Smooth muscle cell (in vitro differentiated cells): Measurements from ENCODE around the gene KCTD3. TPM values are rescaled to one million over a fixed set of nuclear protein-coding genes. Genes with fewer than 3 reads are reported as not detected.

Experiments
- DNase-seq: peaks from one replicate; lab custom pipeline; 2025; ENCODE audit not compliant: unreplicated experiment; lab: John Stamatoyannopoulos, UW
- H2AFZ ChIP-seq: fragments of 200-600 bp; sonication (generic); 2 replicates; pipeline ENCODE4 v1.6.0; 2016; ENCODE audit warnings: antibody characterized with exemption, low read depth, mild to moderate bottlenecking
- H3F3A ChIP-seq: fragments of 200-600 bp; sonication (generic); 2 replicates; pipeline ENCODE4 v1.6.0; 2017; ENCODE audit warnings: antibody characterized with exemption, low read depth
- H3K27ac ChIP-seq: fragments of 200-600 bp; sonication (generic); 2 replicates; pipeline ENCODE4 v1.5.1; 2016; ENCODE audit warnings: low read depth, mild to moderate bottlenecking
- H3K27me3 ChIP-seq: fragments of 200-600 bp; sonication (generic); 2 replicates; pipeline ENCODE4 v1.6.1; 2016; ENCODE audit warnings: low read depth, mild to moderate bottlenecking
- H3K36me3 ChIP-seq: fragments of 200-600 bp; sonication (generic); 2 replicates; pipeline ENCODE4 v1.5.1; 2016; ENCODE audit warnings: low read depth
- H3K4me1 ChIP-seq: fragments of 200-600 bp; sonication (generic); 2 replicates; pipeline ENCODE4 v1.5.1; 2016; ENCODE audit warnings: low read depth
- H3K4me2 ChIP-seq: fragments of 200-600 bp; sonication (generic); 2 replicates; pipeline ENCODE4 v1.6.0; 2016; ENCODE audit warnings: mild to moderate bottlenecking
- H3K4me3 ChIP-seq: fragments of 200-600 bp; sonication (generic); 2 replicates; pipeline ENCODE4 v1.5.1; 2016; ENCODE audit warnings: mild to moderate bottlenecking
- H3K79me2 ChIP-seq: fragments of 200-600 bp; sonication (generic); 2 replicates; pipeline ENCODE4 v1.6.0; 2016; ENCODE audit warnings: low read depth, mild to moderate bottlenecking
- H3K9ac ChIP-seq: fragments of 200-600 bp; sonication (generic); 2 replicates; pipeline ENCODE4 v1.6.0; 2016; ENCODE audit warnings: low read depth
- H3K9me3 ChIP-seq: fragments of 200-600 bp; sonication (generic); replicated peaks from 2 replicates; pipeline ENCODE4 v1.5.1; 2016; ENCODE audit warnings: low read depth
- H4K20me1 ChIP-seq: fragments of 200-600 bp; sonication (generic); 2 replicates; pipeline ENCODE4 v1.6.0; 2016; ENCODE audit warnings: low read depth
- WGBS: methylation state at CpG from one replicate; pipeline ENCODE4 v1.1.7; 2016; ENCODE audit warnings: low lambda C conversion rate; 5-methylcytosine and 5-hydroxymethylcytosine counted together
- polyA plus RNA-seq: library from polyadenylated mRNA; unstranded; fragments of >200 nt; fragmentation: Nextera tagmentation; extraction: Ambion mirVana; gene quantifications from 2 replicates; pipeline ENCODE4 v1.2.1, GENCODE V29; 2016
- total RNA-seq: library from RNA; depleted of rRNA; stranded (reverse); fragments of >200 nt; gene quantifications from 2 replicates; pipeline ENCODE4 v1.2.3, GENCODE V29; 2014
- TF ChIP-seq, protein P1 (sequence below): fragments of 200-600 bp; sonication (generic); IDR thresholded peaks from 2 replicates; pipeline ENCODE4 v1.5.1; 2017; ENCODE audit warnings: borderline replicate concordance, mild to moderate bottlenecking, antibody characterized with exemption; ENCODE audit not compliant: insufficient read depth, poor library complexity, severe bottlenecking

KCTD3 gene
- total and polyA plus RNA-seq, 2 experiments from 2014 or later = 15.7 to 33.3 TPM

DNA sequence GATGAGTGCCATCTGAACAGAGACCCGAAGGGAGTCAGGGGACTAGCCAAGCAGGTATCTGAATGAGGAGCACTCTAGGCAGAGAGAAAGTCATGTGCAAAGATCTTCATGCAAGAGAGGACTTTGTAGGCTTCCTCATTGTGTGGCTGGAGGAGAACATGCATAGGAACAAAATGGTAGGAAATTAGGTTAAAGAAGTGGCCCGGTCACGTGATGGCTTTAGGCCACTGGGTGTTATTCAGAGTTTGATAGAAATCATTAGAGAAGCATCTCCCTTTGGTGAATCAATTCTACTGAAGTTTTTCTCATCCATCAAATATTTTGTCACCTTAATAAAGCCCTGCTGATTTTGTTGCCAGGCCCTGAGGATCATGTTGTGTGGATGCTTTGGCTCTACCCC lies 45.8 kb upstream of the KCTD3 start:
- no peak overlapping the region for H2AFZ ChIP-seq
- H3K27me3 ChIP-seq = no peaks in the 10 kb centered on the region
- WGBS = 94% methylated on average over 3 of the region's 3 CpGs
- H3K27ac ChIP-seq = no peak overlapping the region
- no peaks in the 10 kb centered on the region for H3K9me3 ChIP-seq
- H3K4me1 ChIP-seq = no peaks in the 10 kb centered on the region
- DNase-seq = no peak
- no peaks in the 10 kb centered on the region for H3K79me2 ChIP-seq
- no peaks in the 10 kb centered on the region for H3K36me3 ChIP-seq
- TF ChIP-seq, protein P1, sequence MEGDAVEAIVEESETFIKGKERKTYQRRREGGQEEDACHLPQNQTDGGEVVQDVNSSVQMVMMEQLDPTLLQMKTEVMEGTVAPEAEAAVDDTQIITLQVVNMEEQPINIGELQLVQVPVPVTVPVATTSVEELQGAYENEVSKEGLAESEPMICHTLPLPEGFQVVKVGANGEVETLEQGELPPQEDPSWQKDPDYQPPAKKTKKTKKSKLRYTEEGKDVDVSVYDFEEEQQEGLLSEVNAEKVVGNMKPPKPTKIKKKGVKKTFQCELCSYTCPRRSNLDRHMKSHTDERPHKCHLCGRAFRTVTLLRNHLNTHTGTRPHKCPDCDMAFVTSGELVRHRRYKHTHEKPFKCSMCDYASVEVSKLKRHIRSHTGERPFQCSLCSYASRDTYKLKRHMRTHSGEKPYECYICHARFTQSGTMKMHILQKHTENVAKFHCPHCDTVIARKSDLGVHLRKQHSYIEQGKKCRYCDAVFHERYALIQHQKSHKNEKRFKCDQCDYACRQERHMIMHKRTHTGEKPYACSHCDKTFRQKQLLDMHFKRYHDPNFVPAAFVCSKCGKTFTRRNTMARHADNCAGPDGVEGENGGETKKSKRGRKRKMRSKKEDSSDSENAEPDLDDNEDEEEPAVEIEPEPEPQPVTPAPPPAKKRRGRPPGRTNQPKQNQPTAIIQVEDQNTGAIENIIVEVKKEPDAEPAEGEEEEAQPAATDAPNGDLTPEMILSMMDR = no peak
- H4K20me1 ChIP-seq = no peaks in the 10 kb centered on the region
- no peak overlapping the region for H3K4me3 ChIP-seq
- no peak overlapping the region for H3K4me2 ChIP-seq
- H3K9ac ChIP-seq = no peak overlapping the region
- H3F3A ChIP-seq = no peaks in the 10 kb centered on the region

DNA sequence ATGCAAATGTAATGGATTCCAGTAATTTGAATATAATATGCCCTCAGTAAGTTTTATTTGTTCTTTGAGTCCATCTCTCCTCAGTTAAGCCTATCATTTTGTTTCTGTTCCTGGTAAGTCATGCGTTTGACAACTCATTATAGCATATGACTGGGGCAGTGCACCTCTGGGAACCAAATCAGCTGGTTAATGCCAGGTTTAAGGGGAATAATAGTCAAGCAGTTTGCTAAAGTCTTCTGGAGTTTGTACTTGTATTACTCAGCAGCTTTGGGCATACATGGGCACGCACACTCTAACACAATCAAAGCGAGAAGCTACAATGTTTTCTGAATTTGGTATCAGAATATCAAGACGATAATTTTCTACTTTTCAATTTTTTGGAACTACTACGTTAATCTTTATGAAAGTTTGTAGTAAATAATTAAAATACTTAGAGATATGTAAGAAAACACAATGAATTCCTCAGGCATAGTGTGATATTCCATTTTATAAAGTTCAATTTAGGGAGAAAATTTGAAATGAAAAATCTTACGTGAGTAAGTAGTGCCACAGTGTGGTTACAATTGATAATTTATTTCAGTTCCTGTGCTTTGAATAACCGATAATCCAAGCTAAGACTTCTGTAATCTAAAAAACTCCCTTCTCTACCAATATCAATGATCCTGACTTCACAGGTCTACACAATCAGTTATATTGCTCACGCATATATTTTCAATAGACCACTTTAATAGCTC lies 43.8 kb upstream of the KCTD3 start:
- H3K36me3 ChIP-seq = no peaks in the 10 kb centered on the region
- H3K9ac ChIP-seq = no peak overlapping the region
- H3K9me3 ChIP-seq = no peaks in the 10 kb centered on the region
- no peaks in the 10 kb centered on the region for H3K79me2 ChIP-seq
- peaks cover 2% of the 10 kb centered on the region for H3K27me3 ChIP-seq
- WGBS = 82% methylated on average over 8 of the region's 8 CpGs
- no peak overlapping the region for H2AFZ ChIP-seq
- no peak overlapping the region for H3K27ac ChIP-seq
- no peak overlapping the region for H3K4me2 ChIP-seq
- no peak for DNase-seq
- TF ChIP-seq, protein P1 = peak; percentile 34
- no peaks in the 10 kb centered on the region for H3K4me1 ChIP-seq
- no peak overlapping the region for H3K4me3 ChIP-seq
- no peaks in the 10 kb centered on the region for H4K20me1 ChIP-seq
- no peaks in the 10 kb centered on the region for H3F3A ChIP-seq

DNA sequence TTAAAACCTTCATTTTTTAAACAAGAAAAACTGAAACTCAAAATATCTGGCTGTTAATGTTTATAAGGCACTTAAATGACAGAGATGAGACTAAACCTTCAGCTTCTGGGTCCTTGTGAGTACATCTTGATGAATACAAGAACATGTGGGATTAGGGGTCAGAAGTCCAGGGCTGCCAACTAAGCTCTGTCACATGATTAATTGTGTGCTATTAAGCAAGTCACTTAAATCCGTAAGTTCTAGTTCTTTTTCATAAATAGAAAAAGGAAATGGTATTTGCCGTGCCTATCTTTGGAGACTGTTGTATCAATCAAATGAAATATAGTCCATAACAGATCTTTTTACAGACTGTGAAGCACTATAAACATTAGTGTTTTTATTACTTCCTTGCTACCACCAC lies 43.2 kb upstream of the KCTD3 start:
- H3K27ac ChIP-seq = no peak overlapping the region
- H3F3A ChIP-seq = no peaks in the 10 kb centered on the region
- H3K4me1 ChIP-seq = no peaks in the 10 kb centered on the region
- no peaks in the 10 kb centered on the region for H3K79me2 ChIP-seq
- 46% methylated on average over 2 of the region's 2 CpGs for WGBS
- no peak overlapping the region for H3K9ac ChIP-seq
- H3K27me3 ChIP-seq = peaks cover 7% of the 10 kb centered on the region
- no peak overlapping the region for H3K4me2 ChIP-seq
- no peaks in the 10 kb centered on the region for H3K36me3 ChIP-seq
- H3K4me3 ChIP-seq = no peak overlapping the region
- TF ChIP-seq, protein P1 = no peak
- no peaks in the 10 kb centered on the region for H3K9me3 ChIP-seq
- DNase-seq = no peak
- H4K20me1 ChIP-seq = no peaks in the 10 kb centered on the region
- H2AFZ ChIP-seq = peak overlapping the region; percentile 33
